ENCODE measurements around the gene MYH14.

- TF ChIP-seq ELK1 (IDR thresholded peaks at IDR 0.05; ENCODE audit: borderline replicate concordance, low read depth, low read length) = no peak
- no peak for TF ChIP-seq CTCF (conservative IDR thresholded peaks at IDR 0.05; ENCODE audit: low read depth, low read length)
- no peak for TF ChIP-seq MXI1 (IDR thresholded peaks at IDR 0.05; ENCODE audit: borderline replicate concordance, low read depth, low read length)
- no peak for TF ChIP-seq POLR2A (IDR thresholded peaks at IDR 0.05; ENCODE audit: low read depth, low read length)
- no peak for TF ChIP-seq RCOR1 (IDR thresholded peaks at IDR 0.05; ENCODE audit: insufficient replicate concordance, low read length)
- no peak for TF ChIP-seq CHD1 (IDR thresholded peaks at IDR 0.05; ENCODE audit: low read depth, low read length)
Observed at GRCh38 chr19:50280983-50281382, 77.6 kb downstream of the MYH14 start.

All from IMR-90 (cell line).